Stomach (tissue), 9 donors: ENCODE data around the gene SFXN2. TPM values are rescaled to one million over a fixed set of nuclear protein-coding genes. Genes with fewer than 3 reads are reported as not detected.
A peak's percentile ranks its signal among the peaks of the same experiment; 100 is the strongest.

Experiments used
- DNase-seq, 2 donors: peaks; one replicate each; pipeline versions ENCODE4 v3.0.0 to v3.0.0-alpha.2; 2013 to 2019
- H3K27ac ChIP-seq, 5 donors: fragments of 200-600 bp in 4 of 5; sonication (generic) in 4 of 5; one replicate each; pipeline ENCODE4 v1.5.1; 2013 to 2019; ENCODE audit warnings: mild to moderate bottlenecking in 1 of 5, moderate library complexity in 1 of 5
- H3K27me3 ChIP-seq, 3 donors: fragments of 200-600 bp; sonication (generic); one replicate each; pipeline ENCODE4 v1.5.1; 2017 to 2019; ENCODE audit warnings: mixed run types in 1 of 3
- H3K36me3 ChIP-seq, 4 donors: fragments of 200-600 bp; sonication (generic); 1 replicate in 3 of 4; 2 replicates in 1 of 4; pipeline ENCODE4 v1.5.1; 2016 to 2019
- H3K4me1 ChIP-seq, 4 donors: fragments of 200-600 bp; sonication (generic); one replicate each; pipeline ENCODE4 v1.5.1; 2016 to 2019
- H3K4me3 ChIP-seq, 4 donors: fragments of 200-600 bp; sonication (generic) in 3 of 4; one replicate each; pipeline ENCODE4 v1.5.1; 2016 to 2019; ENCODE audit warnings: mild to moderate bottlenecking in 1 of 4
- H3K9me3 ChIP-seq, 4 donors: fragments of 200-600 bp; sonication (generic); one replicate each; pipeline ENCODE4 v1.5.1; 2016 to 2019
- EP300 ChIP-seq: sonication (generic); formaldehyde crosslinking; IDR thresholded peaks from one replicate; pipeline ENCODE4 v1.6.1; 2017; ENCODE audit warnings: antibody characterized with exemption
- POLR2A ChIP-seq, 4 donors: fragments of 450-650 bp; IDR thresholded peaks; one replicate each; pipeline ENCODE4 v1.6.1; 2016; ENCODE audit warnings: antibody characterized with exemption in 4 of 4, control low read depth in 2 of 4, mild to moderate bottlenecking in 1 of 4, moderate library complexity in 1 of 4
- POLR2AphosphoS5 ChIP-seq, 3 donors: sonication (generic); formaldehyde crosslinking; IDR thresholded peaks; one replicate each; pipeline ENCODE4 v1.6.1; 2016; ENCODE audit warnings: antibody characterized with exemption in 3 of 3
- WGBS, 5 donors: extraction: QIAGEN DNeasy Blood & Tissue Kit in 3 of 5; methylation state at CpG; one replicate each; pipeline versions ENCODE4 v1.1.5 to v1.1.7; 2013 to 2018; 5-methylcytosine and 5-hydroxymethylcytosine counted together
- intact Hi-C: fragments of 100-400 bp; cut with DNase I; formaldehyde crosslinking; loops from one replicate; pipeline ENCODE4 v1.15.1; 2023; ENCODE audit warnings: low total_unique reads
- polyA plus RNA-seq, 3 donors: library from polyadenylated mRNA; stranded (reverse); fragments of 200-250 nt; gene quantifications; one replicate each; pipeline ENCODE4 v1.2.3, GENCODE V29; 2013
- total RNA-seq, 5 donors: library from RNA; depleted of rRNA; stranded (reverse); fragments of >200 nt; gene quantifications; one replicate each; pipeline versions ENCODE4 v1.1.0 to v1.2.3, GENCODE V29; 2014 to 2016
- TF ChIP-seq, protein P1 (sequence below), 7 experiments: fragments of 450-650 bp in 4 of 7; fragments of 200-600 bp in 3 of 7; sonication (generic) in 3 of 7; IDR thresholded peaks; one replicate each; pipeline ENCODE4 v1.5.1; 2016 to 2019; ENCODE audit warnings: antibody characterized with exemption in 7 of 7, control low read depth in 2 of 7, mild to moderate bottlenecking in 1 of 7
- donor health status: healthy with polysubstance abuse.
- donor health status: Bipolar disorder and iron deficiency.
- donor health status: healthy.

The SFXN2 gene
- total and polyA plus RNA-seq, 8 donors: 4.7 to 267 (median 11.0) TPM

GRCh38 chr10:102785818-102786217, 71.4 kb downstream of the SFXN2 start:
- H3K27ac ChIP-seq: peak overlapping the region in 4 of 5 donors; percentile 40 to 92 (median 90)
- WGBS, 5 donors: 52 to 80% (median 67%) methylated on average over 2 of the region's 2 CpGs
- peaks cover 0 to 4% (median 0%) of the 10 kb centered on the region in 4 donors for H3K36me3 ChIP-seq
- no peak overlapping the region for H3K4me3 ChIP-seq
- no peaks in the 10 kb centered on the region for H3K9me3 ChIP-seq
- DNase-seq: peak in 1 of 2 donors; percentile 73
- H3K4me1 ChIP-seq: peaks cover 49 to 95% (median 70%) of the 10 kb centered on the region in 4 donors
- intact Hi-C loops: no loop called here
- H3K27me3 ChIP-seq: no peaks in the 10 kb centered on the region
- peak in 1 of 3 donors; percentile 7 for TF ChIP-seq POLR2AphosphoS5 (IDR thresholded peaks at IDR 0.05)
- no peak for TF ChIP-seq POLR2A (IDR thresholded peaks at IDR 0.05)

DNA sequence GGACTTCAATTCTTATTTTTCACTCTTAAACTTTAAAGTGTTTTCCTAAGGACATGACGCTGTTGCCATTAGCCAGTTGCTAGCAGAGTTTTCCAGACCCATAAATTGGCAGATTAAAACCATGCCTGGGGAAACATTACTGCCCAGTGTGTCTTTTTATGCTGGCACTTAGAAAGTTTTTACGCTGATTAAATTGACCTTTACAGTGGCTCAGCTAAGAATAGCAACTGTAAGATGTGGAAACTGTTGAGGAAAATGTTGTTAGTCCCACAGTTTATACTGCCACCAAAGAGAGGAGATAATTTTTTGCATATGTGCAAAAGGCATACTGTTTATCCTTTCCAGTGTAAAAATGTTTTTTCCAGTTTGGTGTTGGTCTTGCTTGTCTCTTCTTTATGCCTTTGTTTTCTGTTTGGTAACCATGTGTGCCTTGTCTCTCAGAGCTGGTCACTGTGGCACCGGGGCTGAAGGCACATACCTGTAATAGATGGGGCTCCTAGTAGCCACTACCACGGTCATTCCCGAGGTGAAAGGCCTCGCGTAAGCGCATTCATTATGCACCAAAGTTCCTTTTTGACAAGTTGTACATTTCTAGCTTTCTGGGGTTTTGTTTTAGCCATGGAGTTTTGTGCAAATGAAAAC, 77.4 kb downstream of the SFXN2 start:
- peaks cover 0 to 4% (median 0%) of the 10 kb centered on the region in 4 donors for H3K36me3 ChIP-seq
- H3K4me1 ChIP-seq: peaks cover 19 to 95% (median 59%) of the 10 kb centered on the region in 4 donors
- no peak overlapping the region for H3K4me3 ChIP-seq
- H3K9me3 ChIP-seq: no peaks in the 10 kb centered on the region
- TF ChIP-seq POLR2A (IDR thresholded peaks at IDR 0.05) (no peak), EP300 (no peak), POLR2AphosphoS5 (IDR thresholded peaks at IDR 0.05) (no peak)
- TF ChIP-seq, protein P1, sequence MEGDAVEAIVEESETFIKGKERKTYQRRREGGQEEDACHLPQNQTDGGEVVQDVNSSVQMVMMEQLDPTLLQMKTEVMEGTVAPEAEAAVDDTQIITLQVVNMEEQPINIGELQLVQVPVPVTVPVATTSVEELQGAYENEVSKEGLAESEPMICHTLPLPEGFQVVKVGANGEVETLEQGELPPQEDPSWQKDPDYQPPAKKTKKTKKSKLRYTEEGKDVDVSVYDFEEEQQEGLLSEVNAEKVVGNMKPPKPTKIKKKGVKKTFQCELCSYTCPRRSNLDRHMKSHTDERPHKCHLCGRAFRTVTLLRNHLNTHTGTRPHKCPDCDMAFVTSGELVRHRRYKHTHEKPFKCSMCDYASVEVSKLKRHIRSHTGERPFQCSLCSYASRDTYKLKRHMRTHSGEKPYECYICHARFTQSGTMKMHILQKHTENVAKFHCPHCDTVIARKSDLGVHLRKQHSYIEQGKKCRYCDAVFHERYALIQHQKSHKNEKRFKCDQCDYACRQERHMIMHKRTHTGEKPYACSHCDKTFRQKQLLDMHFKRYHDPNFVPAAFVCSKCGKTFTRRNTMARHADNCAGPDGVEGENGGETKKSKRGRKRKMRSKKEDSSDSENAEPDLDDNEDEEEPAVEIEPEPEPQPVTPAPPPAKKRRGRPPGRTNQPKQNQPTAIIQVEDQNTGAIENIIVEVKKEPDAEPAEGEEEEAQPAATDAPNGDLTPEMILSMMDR (IDR thresholded peaks at IDR 0.05): no peak
- 62 to 81% (median 73%) methylated on average over 8 of the region's 8 CpGs for WGBS, 5 donors
- no peaks in the 10 kb centered on the region for H3K27me3 ChIP-seq
- intact Hi-C loops: no loop called here
- no peak for DNase-seq
- H3K27ac ChIP-seq: peak overlapping the region in 3 of 5 donors; percentile 17 to 57 (median 41)

Other genes with a start within 250 kb of the SFXN2 start
- 100 to 1,000 TPM in 1 of 5 donors, 10 to 100 TPM in 4; 46.9 to 277 (median 64.3) TPM for gene ACTR1A, start 211.9 kb upstream of the SFXN2 start, total RNA-seq
- 10 to 100 TPM; 41.5 to 60.7 (median 43.9) TPM for gene ACTR1A, start 211.9 kb upstream of the SFXN2 start, polyA plus RNA-seq
- gene SUFU, start 210.7 kb upstream of the SFXN2 start, total RNA-seq: 10 to 100 TPM in 2 of 5 donors, 1 to 10 TPM in 2, under 1 TPM in 1; 0.29 to 26.3 (median 5.4) TPM
- 1 to 10 TPM; 2.9 to 4.1 (median 3.2) TPM for gene SUFU, start 210.7 kb upstream of the SFXN2 start, polyA plus RNA-seq
- 100 to 1,000 TPM in 3 of 5 donors, 10 to 100 TPM in 2; 40.0 to 253 (median 149) TPM for gene TRIM8, start 70.2 kb upstream of the SFXN2 start, total RNA-seq
- gene TRIM8, start 70.2 kb upstream of the SFXN2 start, polyA plus RNA-seq: 10 to 100 TPM; 45.6 to 83.2 (median 68.4) TPM
- 1 to 10 TPM in 4 of 5 donors, under 1 TPM in 1; 0.58 to 8.4 (median 3.1) TPM for gene ARL3, start 239 bp upstream of the SFXN2 start, total RNA-seq
- gene ARL3, start 239 bp upstream of the SFXN2 start, polyA plus RNA-seq: 10 to 100 TPM in 2 of 3 donors, 1 to 10 TPM in 1; 8.9 to 17.0 (median 11.7) TPM
- 100 to 1,000 TPM in 1 of 5 donors, 10 to 100 TPM in 4; 25.5 to 140 (median 43.3) TPM for gene WBP1L, start 29.3 kb downstream of the SFXN2 start, total RNA-seq
- gene WBP1L, start 29.3 kb downstream of the SFXN2 start, polyA plus RNA-seq: 10 to 100 TPM; 15.1 to 27.5 (median 25.4) TPM
- gene CYP17A1, start 122.8 kb downstream of the SFXN2 start, total RNA-seq: not detected
- gene CYP17A1, start 122.8 kb downstream of the SFXN2 start, polyA plus RNA-seq: 100 to 1,000 TPM in 1 of 3 donors, under 1 TPM in 2; 0.30 to 106 (median 0.37) TPM
- 10 to 100 TPM in 4 of 5 donors, 1 to 10 TPM in 1; 9.9 to 59.3 (median 32.6) TPM for gene BORCS7, start 139.6 kb downstream of the SFXN2 start, total RNA-seq
- gene BORCS7, start 139.6 kb downstream of the SFXN2 start, polyA plus RNA-seq: 10 to 100 TPM; 20.0 to 39.0 (median 33.1) TPM
- gene AS3MT, start 154.8 kb downstream of the SFXN2 start, total RNA-seq: 1 to 10 TPM in 3 of 5 donors, under 1 TPM in 1, not detected in 1; 0.43 to 7.6 (median 4.4) TPM
- 1 to 10 TPM; 3.6 to 6.4 (median 3.9) TPM for gene AS3MT, start 154.8 kb downstream of the SFXN2 start, polyA plus RNA-seq
- 10 to 100 TPM in 3 of 5 donors, 1 to 10 TPM in 2; 5.3 to 45.5 (median 15.2) TPM for gene CNNM2, start 203.7 kb downstream of the SFXN2 start, total RNA-seq
- gene CNNM2, start 203.7 kb downstream of the SFXN2 start, polyA plus RNA-seq: 1 to 10 TPM in 2 of 3 donors, under 1 TPM in 1; 0.76 to 1.6 (median 1.3) TPM